ENCODE data around the gene LMO7.
A peak's percentile ranks its signal among the peaks of the same experiment; 100 is the strongest.

LMO7 gene

DNA sequence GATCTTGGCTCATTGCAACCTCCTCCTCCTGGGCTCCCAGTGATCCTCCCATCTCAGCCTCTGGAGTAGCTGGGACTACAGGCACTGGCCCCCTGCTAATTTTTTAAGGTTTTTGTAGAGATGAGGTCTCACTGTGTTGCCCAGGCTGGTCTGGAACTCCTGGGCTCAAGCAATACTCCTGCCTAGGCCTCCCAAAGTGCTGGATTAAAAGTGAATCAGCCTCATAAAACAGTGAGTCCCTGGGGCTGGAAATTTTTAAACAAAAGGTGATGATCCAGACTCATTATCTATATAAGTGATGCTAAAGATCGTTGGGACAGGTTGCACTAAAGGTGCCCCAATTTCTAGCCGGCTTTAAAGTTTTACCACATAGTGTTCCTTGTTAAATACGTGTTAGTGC lies 112.7 kb downstream of the LMO7 start:
- no peak for DNase-seq

GRCh38 chr13:75749407-75749806 lies 113.3 kb downstream of the LMO7 start:
- no peak for DNase-seq

GRCh38 chr13:75751350-75751749 lies 115.2 kb downstream of the LMO7 start:
- no peak for DNase-seq

GRCh38 chr13:75752826-75753225 lies 116.7 kb downstream of the LMO7 start:
- DNase-seq = no peak

- DNase-seq = no peak
Observed at GRCh38 chr13:75754936-75755335, 118.8 kb downstream of the LMO7 start.

DNA sequence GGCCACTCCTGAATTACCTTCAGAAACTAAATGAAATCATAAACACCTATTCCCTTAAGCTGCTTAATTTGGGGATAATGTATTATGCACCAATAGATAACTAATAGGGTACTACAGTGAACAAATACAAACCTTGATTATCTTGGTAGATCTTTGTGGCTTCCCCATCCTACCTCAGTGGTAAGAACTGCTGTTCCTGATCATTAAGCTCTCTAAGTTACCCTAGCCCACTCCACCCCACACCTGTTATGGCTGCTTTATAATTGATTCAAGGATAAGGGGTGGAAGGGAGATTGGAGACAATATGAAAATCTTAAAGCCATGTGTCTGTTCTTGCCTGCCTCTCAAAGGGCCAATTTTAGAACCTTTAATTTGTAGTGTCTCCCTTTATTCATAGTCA lies 121.2 kb downstream of the LMO7 start:
- DNase-seq = no peak

DNA sequence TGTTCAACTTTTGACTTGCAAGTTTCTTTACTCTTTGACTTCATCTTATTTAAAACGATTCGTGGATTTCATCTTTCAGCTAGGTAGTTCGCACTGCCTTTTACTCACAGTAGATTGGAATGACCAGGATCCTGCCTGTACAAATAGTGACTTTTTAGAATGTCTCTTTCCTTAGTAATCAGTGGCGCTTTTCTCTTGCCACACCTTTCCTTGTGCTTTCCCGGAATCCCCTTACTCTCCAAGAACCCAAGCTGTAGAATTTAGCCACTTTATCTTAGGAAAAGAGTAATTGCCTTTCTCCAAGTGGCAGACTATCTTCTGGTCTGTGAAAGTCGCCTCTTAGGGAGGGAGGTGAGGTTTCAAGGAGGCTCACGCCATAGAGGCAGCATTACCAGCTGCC lies 123.4 kb downstream of the LMO7 start:
- no peak for DNase-seq

- no peak for DNase-seq
Observed at GRCh38 chr13:75760131-75761021, 124.2 kb downstream of the LMO7 start.

DNA sequence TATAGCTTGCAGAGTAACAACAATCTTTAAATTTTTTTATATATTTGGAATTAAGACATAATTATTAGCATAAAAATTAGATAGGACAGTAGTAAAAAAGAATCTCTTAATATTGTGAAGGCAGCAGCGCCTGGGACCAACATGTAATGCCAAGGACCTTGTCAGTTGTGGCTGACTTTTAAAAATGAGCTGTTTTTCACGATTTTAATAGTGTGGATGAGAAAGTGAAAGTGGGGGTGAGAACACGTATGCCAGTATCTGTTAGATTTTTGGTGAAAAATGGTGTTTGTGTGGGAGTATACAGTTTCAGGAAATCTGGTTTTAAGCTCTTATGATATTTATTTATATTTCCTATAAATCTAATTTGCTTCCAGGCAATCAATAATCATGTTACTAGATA lies 125.2 kb downstream of the LMO7 start:
- peak; percentile 24 for DNase-seq

GRCh38 chr13:75762076-75762937 lies 126.2 kb downstream of the LMO7 start:
- peak; percentile 32 for DNase-seq

GRCh38 chr13:75762955-75763354 lies 126.8 kb downstream of the LMO7 start:
- DNase-seq = no peak

DNA sequence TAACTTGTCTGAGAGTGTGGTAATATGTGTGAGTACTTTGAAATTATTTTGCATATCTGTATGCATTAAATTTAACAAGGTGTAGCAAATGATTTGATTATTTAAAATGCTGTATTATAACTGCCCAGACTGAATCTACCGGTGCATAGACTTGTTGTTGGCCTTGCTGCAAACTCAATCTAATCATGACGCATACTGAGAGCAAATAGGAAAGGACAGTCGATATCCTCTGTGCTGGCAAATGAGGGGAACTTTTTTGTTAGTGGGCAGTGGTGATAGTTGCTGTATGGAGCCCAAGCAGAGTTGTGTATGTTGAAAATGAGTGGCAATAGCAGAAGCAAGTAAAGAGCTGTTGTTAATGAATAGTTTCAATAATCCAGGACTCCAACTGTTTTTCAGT lies 127.4 kb downstream of the LMO7 start:
- no peak for DNase-seq

GRCh38 chr13:75764251-75764925 lies 128.3 kb downstream of the LMO7 start:
- DNase-seq = no peak

GRCh38 chr13:75764926-75765310 lies 128.8 kb downstream of the LMO7 start:
- no peak for DNase-seq

DNA sequence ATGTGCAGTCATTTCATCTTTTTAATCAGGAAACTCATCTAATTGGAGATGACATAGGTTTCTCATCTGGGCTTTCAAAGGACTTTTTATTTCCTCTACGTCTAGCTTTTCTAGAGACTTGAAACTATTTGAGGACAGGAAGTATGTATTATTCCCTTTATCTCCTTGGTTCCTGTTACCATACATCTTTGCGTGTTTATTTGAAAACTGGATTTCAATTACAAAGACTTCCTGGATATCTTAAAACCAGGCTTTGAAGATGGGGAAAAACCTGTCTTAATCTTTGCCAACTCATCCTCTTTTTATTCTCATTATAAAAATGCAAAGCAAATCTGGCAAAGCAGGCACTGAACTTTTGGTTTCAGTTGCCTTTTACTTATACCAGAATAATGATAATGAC lies 130.5 kb downstream of the LMO7 start:
- no peak for DNase-seq

DNA sequence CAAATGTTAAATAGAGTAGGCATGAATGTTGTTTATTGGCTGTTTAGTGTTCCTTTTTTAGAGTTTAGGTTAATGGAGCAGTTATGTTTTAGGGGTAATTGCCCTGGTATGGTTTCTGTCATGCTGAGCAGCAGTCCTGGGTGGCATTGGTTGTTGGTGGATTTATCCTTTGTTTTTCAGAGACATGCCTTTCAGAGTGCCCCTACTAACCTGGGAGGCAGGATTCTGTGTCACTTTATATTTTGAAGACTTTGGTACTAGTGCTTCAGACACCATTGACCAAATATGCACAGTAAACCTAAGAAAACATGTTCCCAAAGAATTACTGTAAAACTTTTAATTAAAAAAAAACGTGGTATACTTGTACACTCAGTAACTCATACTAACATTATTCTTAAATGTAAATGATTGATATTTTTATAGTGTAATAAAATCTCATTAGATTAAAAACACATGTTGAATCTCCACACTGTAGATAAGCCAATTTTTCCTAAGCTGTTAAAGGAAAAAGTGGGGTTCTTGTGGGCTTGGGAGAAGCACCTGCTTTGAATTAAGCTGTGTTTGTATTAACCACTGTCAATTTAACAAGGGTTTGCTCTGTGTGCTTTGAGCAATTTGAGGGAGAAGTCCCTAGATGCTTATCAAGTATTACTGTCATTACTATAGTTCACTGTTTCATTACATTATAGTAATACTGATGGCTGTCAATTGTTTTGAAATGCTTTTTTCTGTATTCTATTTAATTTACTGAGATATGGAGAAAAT lies 133.2 kb downstream of the LMO7 start:
- DNase-seq = no peak

DNA sequence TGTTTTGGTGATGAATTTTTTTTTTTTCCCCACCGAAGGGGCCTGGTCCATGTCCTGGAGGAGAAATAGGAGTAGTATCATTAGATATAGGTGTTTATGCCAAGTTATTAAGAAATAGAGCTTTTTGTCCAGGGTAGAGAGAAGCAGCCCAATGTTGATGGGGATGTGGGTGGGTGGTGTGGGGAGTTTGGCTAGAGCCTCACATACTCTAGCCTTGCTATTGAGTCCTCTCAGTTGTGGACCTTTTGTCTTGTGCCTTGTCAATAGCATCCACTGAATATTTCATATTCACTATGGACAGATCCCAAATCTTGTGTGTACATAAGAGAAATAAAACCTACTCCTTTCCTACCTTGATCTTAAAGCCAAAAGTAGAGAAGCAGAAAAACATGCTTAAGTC lies 134.0 kb downstream of the LMO7 start:
- no peak for DNase-seq

GRCh38 chr13:75770592-75771011 lies 134.5 kb downstream of the LMO7 start:
- DNase-seq = no peak

GRCh38 chr13:75771226-75771625 lies 135.1 kb downstream of the LMO7 start:
- no peak for DNase-seq

DNA sequence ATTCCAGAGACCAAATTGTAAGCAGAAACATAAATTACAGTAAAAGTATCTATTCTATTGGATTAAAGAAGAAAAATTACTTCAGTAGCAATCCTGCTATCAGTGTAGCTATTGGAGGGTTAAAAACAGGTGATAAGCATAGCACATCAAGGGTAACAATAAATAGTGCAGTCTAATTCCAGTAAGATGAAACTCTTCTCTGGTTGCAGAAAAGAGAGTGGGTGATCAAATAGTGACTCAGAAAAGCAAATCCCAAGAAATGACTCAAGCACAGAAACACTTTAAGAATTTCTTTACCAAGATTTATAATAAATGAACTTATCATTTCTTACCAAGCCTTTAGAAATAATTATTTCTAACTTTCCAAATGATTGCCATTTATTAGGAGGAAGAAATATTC lies 135.7 kb downstream of the LMO7 start:
- DNase-seq = no peak

- no peak for DNase-seq
Observed at GRCh38 chr13:75774176-75774575, 138.0 kb downstream of the LMO7 start.

GRCh38 chr13:75776550-75776949 lies 140.4 kb downstream of the LMO7 start:
- no peak for DNase-seq

GRCh38 chr13:75779393-75779792 lies 143.3 kb downstream of the LMO7 start:
- DNase-seq = no peak
